Endothelial cell of umbilical vein (primary cell): ENCODE data around the gene C2CD5. TPM values are rescaled to one million over a fixed set of nuclear protein-coding genes. Genes with fewer than 3 reads are reported as not detected.

Source experiments
- BruUV-seq: library from RNA; stranded (reverse); fragments of 400-500 nt; replicated peaks from 2 replicates; lab custom pipeline; 2021; lab: Mats Ljungman, UMichigan
- CTCF ChIA-PET: fragments of 300-600, 350-600 bp; sonication (Branson Sonifier 250); formaldehyde crosslinking; loops from one replicate; lab custom pipeline; 2021; ENCODE audit warnings: antibody characterized with exemption, inconsistent platforms; lab: Charles Lee
- POLR2A ChIA-PET: fragments of 300-600, 350-600 bp; sonication (Branson Sonifier 250); formaldehyde crosslinking; loops from one replicate; lab custom pipeline; 2021; ENCODE audit warnings: antibody characterized with exemption, inconsistent platforms; lab: Charles Lee
- DNase-seq: peaks from one replicate; pipeline ENCODE4 v3.0.0-alpha.2; 2011; ENCODE audit warnings: low read depth, low spot score
- FAIRE-seq: peaks from 2 replicates; lab custom pipeline; 2011; peaks lifted over from hg19 to GRCh38; lab: Jason Lieb, UNC
- H2AFZ ChIP-seq: 2 replicates; pipeline ENCODE4 v1.6.0; 2012; ENCODE audit warnings: low read depth, low read length, control low read depth, inconsistent platforms
- H3K27ac ChIP-seq: 2 replicates; pipeline ENCODE4 v1.5.1; 2011; ENCODE audit warnings: low read depth, mild to moderate bottlenecking, control low read depth, low read length, moderate library complexity; ENCODE audit not compliant: insufficient read depth
- H3K27me3 ChIP-seq, 2 experiments: 2 replicates each; pipeline versions ENCODE4 v1.6.0 to v1.6.1; 2011; ENCODE audit warnings: low read length in 2 of 2, mixed read lengths in 1 of 2; ENCODE audit not compliant: control insufficient read depth in 2 of 2, insufficient read depth in 2 of 2
- H3K36me3 ChIP-seq, 2 experiments: 2 replicates in 1 of 2; 3 replicates in 1 of 2; pipeline ENCODE4 v1.5.1; 2011; ENCODE audit warnings: low read length in 2 of 2, mild to moderate bottlenecking in 1 of 2, moderate library complexity in 1 of 2; ENCODE audit not compliant: control insufficient read depth in 2 of 2, insufficient read depth in 2 of 2; ENCODE audit errors: extremely low read depth in 1 of 2
- H3K4me1 ChIP-seq: 3 replicates; pipeline ENCODE4 v1.5.1; 2011; ENCODE audit warnings: mild to moderate bottlenecking, low read length; ENCODE audit not compliant: control insufficient read depth, insufficient read depth; ENCODE audit errors: extremely low read depth
- H3K4me2 ChIP-seq: 2 replicates; pipeline ENCODE4 v1.6.1; 2011; ENCODE audit warnings: low read length, control low read depth, mixed read lengths; ENCODE audit not compliant: insufficient read depth
- H3K4me3 ChIP-seq, 3 experiments: fragments of 200-600 bp in 1 of 3; sonication (generic), shearing (Covaris generic) in 1 of 3; replicated peaks in 1 of 3; 2 replicates each; pipeline ENCODE4 v1.5.1; 2011 to 2016; ENCODE audit warnings: control low read depth in 3 of 3, low read length in 3 of 3, mild to moderate bottlenecking in 2 of 3, inconsistent platforms in 1 of 3, low read depth in 1 of 3, moderate library complexity in 1 of 3; ENCODE audit not compliant: insufficient read depth in 1 of 3
- H3K79me2 ChIP-seq: 2 replicates; pipeline ENCODE4 v1.6.0; 2012; ENCODE audit warnings: low read length, inconsistent platforms; ENCODE audit not compliant: control insufficient read depth, insufficient read depth
- H3K9ac ChIP-seq: replicated peaks from 2 replicates; pipeline ENCODE3; 2011; ENCODE audit warnings: low read length, control low read depth; ENCODE audit not compliant: insufficient read depth; ENCODE audit errors: extremely low read depth
- H3K9me1 ChIP-seq: replicated peaks from 3 replicates; pipeline ENCODE4 v1.6.0; 2011; ENCODE audit warnings: mild to moderate bottlenecking, low read length; ENCODE audit not compliant: control insufficient read depth, insufficient read depth; ENCODE audit errors: extremely low read depth
- H3K9me3 ChIP-seq: replicated peaks from 2 replicates; pipeline ENCODE4 v1.5.1; 2012; ENCODE audit warnings: low read length, inconsistent platforms; ENCODE audit not compliant: control insufficient read depth, insufficient read depth
- H4K20me1 ChIP-seq: replicated peaks from 2 replicates; pipeline ENCODE3; 2011; ENCODE audit warnings: mild to moderate bottlenecking, low read length; ENCODE audit not compliant: control insufficient read depth, insufficient read depth; ENCODE audit errors: extremely low read depth
- EZH2 ChIP-seq: IDR thresholded peaks from 2 replicates; pipeline ENCODE4 v1.6.1; 2012; ENCODE audit warnings: borderline replicate concordance, low read depth, mild to moderate bottlenecking, moderate library complexity, low read length, inconsistent platforms; ENCODE audit not compliant: severe bottlenecking
- FOS ChIP-seq: IDR thresholded peaks from 2 replicates; pipeline ENCODE4 v1.6.1; 2011; ENCODE audit warnings: mild to moderate bottlenecking, low read length, moderate library complexity, borderline replicate concordance; ENCODE audit not compliant: insufficient read depth
- GATA2 ChIP-seq: IDR thresholded peaks from 2 replicates; pipeline ENCODE4 v1.7.0; 2011; ENCODE audit warnings: low read depth, mild to moderate bottlenecking, moderate library complexity, mixed read lengths, low read length; ENCODE audit not compliant: insufficient read length, insufficient read depth
- JUN ChIP-seq: IDR thresholded peaks from 2 replicates; pipeline ENCODE4 v1.6.1; 2011; ENCODE audit warnings: borderline replicate concordance, low read depth; ENCODE audit not compliant: insufficient read length, insufficient read depth
- MYC ChIP-seq: IDR thresholded peaks from one replicate; pipeline ENCODE4 v1.6.1; 2011; ENCODE audit warnings: mild to moderate bottlenecking, low read depth, low read length
- POLR2A ChIP-seq: IDR thresholded peaks from 2 replicates; pipeline ENCODE4 v1.6.1; 2012; ENCODE audit warnings: low read depth, mild to moderate bottlenecking, control low read depth, low read length
- POLR2AphosphoS5 ChIP-seq: IDR thresholded peaks from 2 replicates; pipeline ENCODE4 v1.6.1; 2012; ENCODE audit warnings: low read depth, mild to moderate bottlenecking, control low read depth, low read length, moderate library complexity; ENCODE audit not compliant: insufficient read depth
- dilution Hi-C: fragments of 300-500 bp; cut with MboI; formaldehyde crosslinking; loops from one replicate; pipeline ENCODE4 v1.15.0; 2019; ENCODE audit warnings: low sequenced_read_pairs; ENCODE audit not compliant: extremely low pct_ligation_motif_present
- intact Hi-C: fragments of 100-400 bp; cut with micrococcal nuclease; formaldehyde crosslinking; loops from one replicate; pipeline ENCODE4 v1.10.0; 2022
- polyA plus RNA-seq, 4 experiments: library from polyadenylated mRNA; depleted of rRNA in 3 of 4; stranded (reverse) in 3 of 4; unstranded in 1 of 4; fragments of >200 nt; gene quantifications; 2 replicates each; pipeline versions ENCODE4 v1.2.1 to v1.2.3, GENCODE V29; 2011 to 2012; ENCODE audit warnings: missing spikeins in 1 of 4
- total RNA-seq: library from RNA; stranded (reverse); gene quantifications from 2 replicates; pipeline ENCODE4 v1.2.3, GENCODE V29; 2021
- TF ChIP-seq, protein P1 (sequence below), 2 donors: IDR thresholded peaks; 1 replicate in 1 of 2; 2 replicates in 1 of 2; pipeline ENCODE4 v1.5.1; 2011; ENCODE audit warnings: low read length in 2 of 2, mild to moderate bottlenecking in 2 of 2, moderate library complexity in 2 of 2, control low read depth in 1 of 2, inconsistent platforms in 1 of 2, low read depth in 1 of 2; ENCODE audit not compliant: insufficient read depth in 1 of 2; ENCODE audit errors: extremely low read depth in 1 of 2
- TF ChIP-seq, protein P2 (sequence below): IDR thresholded peaks from 2 replicates; pipeline ENCODE4 v1.6.1; 2011; ENCODE audit not compliant: insufficient read depth, insufficient read length

Gene C2CD5
- total and polyA plus RNA-seq, 2 donors (not counting 3 experiments of a cell fraction or from before 2014, with no cell fraction given), result 12.9 to 32.9 TPM

DNA sequence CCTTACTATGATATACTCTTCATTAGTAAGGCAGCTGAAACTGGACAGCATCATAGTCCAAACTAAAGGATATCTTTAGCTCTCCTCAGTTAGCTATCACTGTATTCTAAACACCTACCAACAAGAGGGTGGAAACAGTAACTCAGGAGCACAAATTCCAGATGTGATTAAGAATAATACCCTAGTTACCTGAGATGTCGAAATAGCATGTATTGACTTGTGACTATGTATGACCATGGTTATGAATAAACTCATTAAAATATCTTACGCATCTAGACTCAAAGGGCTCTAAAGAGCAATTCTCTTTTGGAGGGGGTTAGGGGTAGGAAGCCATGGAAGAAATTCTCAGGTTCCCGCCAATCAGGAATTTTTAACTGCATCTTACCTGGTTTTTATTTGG, 90.8 kb downstream of the C2CD5 start:
- H3K4me1 ChIP-seq, result no peaks in the 10 kb centered on the region
- CTCF ChIA-PET, result interaction anchor here (1.2 to 2.5 kb wide), 3 partner anchors 10 to 371 kb away, joined by 3 to 15 read pairs (median 4); no protein-coding TSS in a partner anchor

DNA sequence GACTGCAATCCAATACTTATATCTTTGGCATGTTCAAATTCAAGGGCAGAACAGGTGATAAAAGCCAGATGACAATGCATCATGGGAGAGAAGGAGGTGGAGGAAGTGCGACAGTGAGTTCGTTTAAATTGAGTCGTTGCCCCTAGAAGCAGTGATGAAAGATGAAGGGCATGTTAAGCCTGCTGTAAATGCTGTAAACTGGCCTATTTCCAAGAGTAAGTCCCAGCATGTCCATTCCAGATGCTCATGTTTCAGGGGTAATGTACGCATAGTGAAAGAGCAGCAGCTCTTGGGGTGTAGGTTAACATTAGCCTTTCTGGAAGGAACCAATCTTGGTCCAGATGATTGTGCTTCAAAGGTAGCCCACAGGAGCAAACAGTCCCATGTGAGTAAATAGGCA, 97.1 kb downstream of the C2CD5 start:
- intact Hi-C loops, result no loop called here

More for the DNA sequence above, 90.8 kb downstream of the C2CD5 start:
- Histone ChIP-seq H3K4me3 (no peak overlapping the region), H4K20me1 (no peaks in the 10 kb centered on the region), H3K9me3 (no peaks in the 10 kb centered on the region), H3K27me3 (no peaks in the 10 kb centered on the region), H3K36me3 (peaks cover 0 to 5% of the 10 kb centered on the region in 2 experiments), H3K9me1 (no peaks in the 10 kb centered on the region), H2AFZ (no peak overlapping the region), H3K27ac (no peak overlapping the region), H3K9ac (no peak overlapping the region), H3K4me2 (no peak overlapping the region), H3K79me2 (no peaks in the 10 kb centered on the region)
- dilution Hi-C loops (no loop called here), intact Hi-C loops (no loop called here)
- no peak for DNase-seq
- POLR2A ChIA-PET, result interaction anchor here (0.5 kb wide), 1 partner anchor 51 kb away, joined by 4 read pairs; no protein-coding TSS in a partner anchor
- TF ChIP-seq, protein P1, sequence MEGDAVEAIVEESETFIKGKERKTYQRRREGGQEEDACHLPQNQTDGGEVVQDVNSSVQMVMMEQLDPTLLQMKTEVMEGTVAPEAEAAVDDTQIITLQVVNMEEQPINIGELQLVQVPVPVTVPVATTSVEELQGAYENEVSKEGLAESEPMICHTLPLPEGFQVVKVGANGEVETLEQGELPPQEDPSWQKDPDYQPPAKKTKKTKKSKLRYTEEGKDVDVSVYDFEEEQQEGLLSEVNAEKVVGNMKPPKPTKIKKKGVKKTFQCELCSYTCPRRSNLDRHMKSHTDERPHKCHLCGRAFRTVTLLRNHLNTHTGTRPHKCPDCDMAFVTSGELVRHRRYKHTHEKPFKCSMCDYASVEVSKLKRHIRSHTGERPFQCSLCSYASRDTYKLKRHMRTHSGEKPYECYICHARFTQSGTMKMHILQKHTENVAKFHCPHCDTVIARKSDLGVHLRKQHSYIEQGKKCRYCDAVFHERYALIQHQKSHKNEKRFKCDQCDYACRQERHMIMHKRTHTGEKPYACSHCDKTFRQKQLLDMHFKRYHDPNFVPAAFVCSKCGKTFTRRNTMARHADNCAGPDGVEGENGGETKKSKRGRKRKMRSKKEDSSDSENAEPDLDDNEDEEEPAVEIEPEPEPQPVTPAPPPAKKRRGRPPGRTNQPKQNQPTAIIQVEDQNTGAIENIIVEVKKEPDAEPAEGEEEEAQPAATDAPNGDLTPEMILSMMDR (IDR thresholded peaks at IDR 0.05; ENCODE audit: extremely low read depth in 1 of 2, insufficient read depth in 1 of 2, low read depth in 1 of 2, low read length in 2 of 2), result no peak
- TF ChIP-seq GATA2 (no peak), POLR2AphosphoS5 (no peak), FOS (no peak), EZH2 (no peak), JUN (no peak)
- no TSS peak for BruUV-seq
- FAIRE-seq, result no peak

More for the DNA sequence above, 97.1 kb downstream of the C2CD5 start:
- dilution Hi-C loops, result no loop called here
- TF ChIP-seq FOS (no peak), POLR2A (no peak), MYC (no peak), EZH2 (no peak), POLR2AphosphoS5 (no peak), GATA2 (no peak), JUN (no peak)
- TF ChIP-seq, protein P1 (IDR thresholded peaks at IDR 0.05; ENCODE audit: extremely low read depth in 1 of 2, insufficient read depth in 1 of 2, low read depth in 1 of 2, low read length in 2 of 2), result no peak
- TF ChIP-seq, protein P2, sequence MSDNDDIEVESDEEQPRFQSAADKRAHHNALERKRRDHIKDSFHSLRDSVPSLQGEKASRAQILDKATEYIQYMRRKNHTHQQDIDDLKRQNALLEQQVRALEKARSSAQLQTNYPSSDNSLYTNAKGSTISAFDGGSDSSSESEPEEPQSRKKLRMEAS, result no peak
- no peak overlapping the region for H3K27ac ChIP-seq
- no peaks in the 10 kb centered on the region for H3K9me1 ChIP-seq
- no peaks in the 10 kb centered on the region for H3K9me3 ChIP-seq
- CTCF ChIA-PET, result interaction anchor here (0.8 to 2.8 kb wide), 3 partner anchors 13 to 364 kb away, joined by 3 to 8 read pairs (median 7); no protein-coding TSS in a partner anchor
- no TSS peak for BruUV-seq
- no peak overlapping the region for H3K4me3 ChIP-seq
- POLR2A ChIA-PET, result no interaction called here
- DNase-seq (no peak), FAIRE-seq (no peak)
- no peak overlapping the region for H3K4me2 ChIP-seq
- no peaks in the 10 kb centered on the region for H3K4me1 ChIP-seq
- no peaks in the 10 kb centered on the region for H3K27me3 ChIP-seq
- no peaks in the 10 kb centered on the region for H4K20me1 ChIP-seq
- H2AFZ ChIP-seq, result no peak overlapping the region
- no peak overlapping the region for H3K9ac ChIP-seq
- H3K79me2 ChIP-seq, result no peaks in the 10 kb centered on the region
- H3K36me3 ChIP-seq, result no peaks in the 10 kb centered on the region
